ENCODE data around the gene SRD5A1.
"Not testable (repeated sequence)": the region's sequence is repeated elsewhere in the genome, so short reads cannot be mapped to it uniquely, and the experiment has no call there.

Gene SRD5A1

DNA sequence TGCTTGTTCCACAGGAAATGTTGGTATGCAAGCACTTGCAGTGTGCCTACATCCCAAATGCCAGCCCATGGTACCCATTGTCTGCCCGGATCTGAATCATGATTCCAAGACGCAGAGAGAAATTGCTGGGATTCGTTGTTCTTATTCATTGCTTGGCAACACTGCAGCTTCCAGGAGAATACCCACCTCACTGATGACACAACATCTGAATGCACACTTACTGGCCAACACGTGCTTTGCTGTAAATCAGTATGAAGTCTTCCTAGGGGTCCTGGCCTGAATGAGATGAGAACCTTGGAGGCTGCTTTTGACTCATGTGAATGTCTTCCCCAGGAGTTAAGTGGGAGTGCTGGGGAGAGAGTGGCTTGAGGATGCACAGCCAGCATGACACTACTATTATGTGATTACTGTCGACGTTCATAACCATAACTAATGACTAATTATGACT is 11.6 kb downstream of the SRD5A1 start:
- DNase-seq (ENCODE audit: low read depth, low spot score): peak; percentile 68
- in situ Hi-C loops (cut with HindIII; ENCODE audit: low sequenced_read_pairs): no loop called here
- TF ChIP-seq, protein P1, sequence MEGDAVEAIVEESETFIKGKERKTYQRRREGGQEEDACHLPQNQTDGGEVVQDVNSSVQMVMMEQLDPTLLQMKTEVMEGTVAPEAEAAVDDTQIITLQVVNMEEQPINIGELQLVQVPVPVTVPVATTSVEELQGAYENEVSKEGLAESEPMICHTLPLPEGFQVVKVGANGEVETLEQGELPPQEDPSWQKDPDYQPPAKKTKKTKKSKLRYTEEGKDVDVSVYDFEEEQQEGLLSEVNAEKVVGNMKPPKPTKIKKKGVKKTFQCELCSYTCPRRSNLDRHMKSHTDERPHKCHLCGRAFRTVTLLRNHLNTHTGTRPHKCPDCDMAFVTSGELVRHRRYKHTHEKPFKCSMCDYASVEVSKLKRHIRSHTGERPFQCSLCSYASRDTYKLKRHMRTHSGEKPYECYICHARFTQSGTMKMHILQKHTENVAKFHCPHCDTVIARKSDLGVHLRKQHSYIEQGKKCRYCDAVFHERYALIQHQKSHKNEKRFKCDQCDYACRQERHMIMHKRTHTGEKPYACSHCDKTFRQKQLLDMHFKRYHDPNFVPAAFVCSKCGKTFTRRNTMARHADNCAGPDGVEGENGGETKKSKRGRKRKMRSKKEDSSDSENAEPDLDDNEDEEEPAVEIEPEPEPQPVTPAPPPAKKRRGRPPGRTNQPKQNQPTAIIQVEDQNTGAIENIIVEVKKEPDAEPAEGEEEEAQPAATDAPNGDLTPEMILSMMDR (IDR thresholded peaks at IDR 0.05; ENCODE audit: low read depth, low read length): no peak
- H3K4me3 ChIP-seq (ENCODE audit: low read depth, low read length): no peak overlapping the region

DNA sequence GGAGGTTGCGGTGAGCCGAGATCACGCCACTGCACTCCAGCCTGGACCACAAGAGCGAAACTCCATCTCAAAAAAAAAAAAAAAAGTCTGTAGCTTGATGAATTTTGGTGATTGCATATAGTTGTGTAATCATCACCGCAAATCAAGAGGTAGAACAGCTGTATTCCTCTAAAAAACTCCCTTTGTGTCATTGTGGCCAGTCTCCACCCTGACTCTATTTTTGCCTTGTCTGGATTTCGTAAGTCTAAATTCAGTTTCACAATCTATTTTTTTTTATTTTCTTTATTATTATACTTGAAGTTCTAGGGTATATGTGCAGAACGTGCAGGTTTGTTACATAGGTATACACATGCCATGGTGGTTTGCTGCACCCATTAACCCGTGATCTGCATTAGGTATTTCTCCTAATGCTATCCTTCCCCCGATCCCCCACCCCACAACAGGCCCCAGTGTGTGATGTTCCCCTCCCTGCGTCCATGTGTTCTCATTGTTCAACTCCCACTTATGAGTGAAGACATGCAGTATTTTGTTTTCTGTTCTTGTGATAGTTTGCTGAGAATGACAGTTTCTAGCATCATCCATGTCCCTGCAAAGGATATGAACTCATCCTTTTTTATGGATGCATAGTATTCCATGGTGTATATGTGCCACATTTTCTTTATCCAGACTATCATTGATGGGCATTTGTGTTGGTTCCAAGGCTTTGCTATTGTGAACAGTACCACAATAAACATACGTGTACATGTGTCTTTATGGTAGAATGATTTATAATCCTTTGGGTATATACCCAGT is 12.5 kb downstream of the SRD5A1 start:
- in situ Hi-C loops (cut with HindIII; ENCODE audit: low sequenced_read_pairs); H3K4me3 ChIP-seq (ENCODE audit: low read depth, low read length); DNase-seq (ENCODE audit: low read depth, low spot score): not testable (repeated sequence)

DNA sequence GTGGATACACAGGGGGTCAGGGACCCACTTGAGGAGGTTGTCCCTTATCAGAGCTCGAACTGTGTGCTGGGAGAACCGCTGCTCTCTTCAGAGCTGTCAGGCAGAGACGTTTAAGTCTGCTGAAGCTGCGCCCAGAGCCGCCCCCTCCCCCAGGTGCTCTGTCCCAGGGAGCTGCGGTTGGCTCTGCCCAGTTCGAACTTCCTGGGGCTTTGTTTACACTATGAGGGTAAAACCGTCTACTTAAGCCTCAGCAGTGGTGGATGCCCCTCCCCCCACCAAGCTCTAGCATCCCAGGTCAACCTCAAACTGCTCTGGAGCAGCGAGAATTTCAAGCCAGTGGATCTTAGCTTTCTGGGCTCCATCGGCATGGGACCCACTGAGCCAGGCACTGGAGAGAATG is 15.9 kb downstream of the SRD5A1 start:
- no peak overlapping the region for H3K4me3 ChIP-seq (ENCODE audit: low read depth, low read length)
- TF ChIP-seq, protein P1 (IDR thresholded peaks at IDR 0.05; ENCODE audit: low read depth, low read length): no peak
- DNase-seq (ENCODE audit: low read depth, low spot score): no peak
- in situ Hi-C loops (cut with HindIII; ENCODE audit: low sequenced_read_pairs): no loop called here

DNA sequence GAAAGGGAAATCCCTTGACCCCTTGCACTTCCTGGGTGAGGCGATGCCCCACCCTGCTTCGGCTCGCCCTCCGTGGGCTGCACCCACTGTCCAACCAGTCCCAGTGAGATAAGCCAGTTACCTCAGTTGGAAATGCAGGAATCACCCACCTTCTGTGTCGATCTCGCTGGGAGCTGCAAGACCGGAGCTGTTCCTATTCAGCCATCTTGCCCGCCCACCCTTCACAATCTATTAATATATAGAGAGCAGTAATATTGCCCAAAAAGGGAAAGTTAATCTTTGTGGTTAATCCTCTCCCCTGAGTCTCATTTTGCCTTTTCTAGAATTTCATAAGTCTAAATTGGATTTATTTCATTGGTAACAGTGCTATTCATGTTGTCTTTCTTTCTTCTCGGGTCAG is 16.4 kb downstream of the SRD5A1 start:
- TF ChIP-seq, protein P1 (IDR thresholded peaks at IDR 0.05; ENCODE audit: low read depth, low read length): no peak
- in situ Hi-C loops (cut with HindIII; ENCODE audit: low sequenced_read_pairs): no loop called here
- no peak overlapping the region for H3K4me3 ChIP-seq (ENCODE audit: low read depth, low read length)
- DNase-seq (ENCODE audit: low read depth, low spot score): no peak

DNA sequence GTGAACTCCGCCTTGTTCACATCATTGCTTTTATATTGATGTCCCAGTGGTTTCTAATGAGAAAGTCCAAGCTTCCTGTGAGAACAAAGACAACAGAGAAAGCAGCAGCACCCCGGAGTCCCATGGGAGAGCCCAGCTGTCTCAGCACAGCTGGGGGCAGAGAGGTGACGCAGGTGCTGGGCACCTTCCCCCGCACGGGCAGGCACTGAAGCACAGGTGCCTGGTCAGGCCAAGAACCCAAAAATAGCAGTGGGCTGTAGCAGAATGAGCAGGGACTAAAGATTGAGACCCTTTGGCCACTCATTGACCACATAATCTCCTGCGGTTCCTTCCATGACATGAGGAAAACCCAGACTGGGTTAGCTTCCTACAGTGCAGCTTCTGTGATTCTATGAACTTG is 18.8 kb downstream of the SRD5A1 start:
- in situ Hi-C loops (cut with HindIII; ENCODE audit: low sequenced_read_pairs): no loop called here
- no peak overlapping the region for H3K4me3 ChIP-seq (ENCODE audit: low read depth, low read length)
- no peak for DNase-seq (ENCODE audit: low read depth, low spot score)
- TF ChIP-seq, protein P1 (IDR thresholded peaks at IDR 0.05; ENCODE audit: low read depth, low read length): no peak

DNA sequence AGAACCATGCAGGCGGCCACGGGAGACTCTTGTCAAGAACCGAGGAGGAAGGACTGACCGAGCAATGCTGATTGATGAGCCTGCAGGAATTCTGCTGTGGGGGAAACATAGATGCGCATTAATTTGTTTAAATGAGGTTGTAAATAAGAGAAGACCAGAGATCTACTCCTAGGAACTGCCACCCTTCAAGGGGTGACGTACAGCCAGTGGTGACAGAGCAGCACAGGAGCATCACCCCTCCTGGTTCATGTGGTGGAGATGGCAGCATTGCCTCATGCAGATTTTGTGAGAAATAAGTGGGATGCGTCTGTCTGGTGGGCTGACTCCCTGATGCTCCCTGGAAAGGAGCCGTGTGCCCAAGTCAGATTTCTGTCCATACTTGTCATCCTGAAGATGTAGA is 22.2 kb downstream of the SRD5A1 start:
- in situ Hi-C loops (cut with HindIII; ENCODE audit: low sequenced_read_pairs): no loop called here
- H3K4me3 ChIP-seq (ENCODE audit: low read depth, low read length): no peak overlapping the region
- TF ChIP-seq, protein P1 (IDR thresholded peaks at IDR 0.05; ENCODE audit: low read depth, low read length): no peak
- DNase-seq (ENCODE audit: low read depth, low spot score): no peak

DNA sequence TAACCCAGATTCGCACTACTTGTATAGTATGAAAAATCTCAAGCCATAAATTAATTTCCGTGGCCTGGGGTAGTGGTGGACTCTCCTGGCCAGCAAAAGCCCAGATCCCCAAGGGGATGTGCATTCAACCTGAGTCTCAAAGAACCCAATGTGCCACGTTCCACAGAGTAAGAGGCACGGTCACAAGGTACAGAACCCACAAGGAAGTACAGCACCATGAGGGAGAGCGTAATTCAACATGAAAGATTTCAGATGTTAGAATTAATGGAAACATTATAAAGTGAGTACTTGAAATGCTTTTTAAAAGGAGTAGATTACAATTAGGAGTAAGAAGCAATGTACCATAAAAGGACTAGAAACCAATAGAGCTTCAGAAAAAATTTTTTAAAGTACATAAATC is 23.4 kb downstream of the SRD5A1 start:
- in situ Hi-C loops (cut with HindIII; ENCODE audit: low sequenced_read_pairs): no loop called here
- TF ChIP-seq, protein P1 (IDR thresholded peaks at IDR 0.05; ENCODE audit: low read depth, low read length): no peak
- DNase-seq (ENCODE audit: low read depth, low spot score): no peak
- no peak overlapping the region for H3K4me3 ChIP-seq (ENCODE audit: low read depth, low read length)

All from astrocyte of the spinal cord (primary cell).